DMS53 (cell line): ENCODE data around the gene APOBEC2.

Experiments used
- DNase-seq: peaks from one replicate; lab custom pipeline; 2025; lab: John Stamatoyannopoulos, UW

Gene APOBEC2

GRCh38 chr6:41088451-41088850 is 35.4 kb downstream of the APOBEC2 start:
- DNase-seq: no peak

- no peak for DNase-seq
Measured at GRCh38 chr6:41090841-41091761, 38.1 kb downstream of the APOBEC2 start.

- DNase-seq: peak; percentile 74
Measured at GRCh38 chr6:41092421-41093140, 39.6 kb downstream of the APOBEC2 start.

- no peak for DNase-seq
Measured at GRCh38 chr6:41093729-41094128, 40.7 kb downstream of the APOBEC2 start.

- no peak for DNase-seq
Measured at GRCh38 chr6:41097467-41098090, 44.6 kb downstream of the APOBEC2 start.

GRCh38 chr6:41098366-41098765 is 45.4 kb downstream of the APOBEC2 start:
- DNase-seq: no peak

- DNase-seq: no peak
Measured at GRCh38 chr6:41100871-41101287, 47.9 kb downstream of the APOBEC2 start.

- DNase-seq: no peak
Measured at GRCh38 chr6:41103847-41104246, 50.8 kb downstream of the APOBEC2 start.

GRCh38 chr6:41111017-41111416 is 58.0 kb downstream of the APOBEC2 start:
- DNase-seq: no peak
